Measurements from ENCODE around the gene REXO2. TPM values are rescaled to one million over a fixed set of nuclear protein-coding genes. Genes with fewer than 3 reads are reported as not detected.

Gene REXO2
- total RNA-seq, 1 donor from 2014 or later = 24.5 TPM

- Mint-ChIP-seq H3K27ac (ENCODE audit: unreplicated experiment) (peak overlapping the region; percentile 41), H3K36me3 (ENCODE audit: unreplicated experiment) (no peaks in the 10 kb centered on the region), H3K27me3 (ENCODE audit: unreplicated experiment) (no peaks in the 10 kb centered on the region), H3K4me1 (ENCODE audit: low read depth, unreplicated experiment) (peaks cover 12% of the 10 kb centered on the region), H3K9me3 (ENCODE audit: unreplicated experiment) (peaks cover 2% of the 10 kb centered on the region), H3K4me3 (ENCODE audit: unreplicated experiment) (peak overlapping the region; percentile 95)
- DNase-seq = no peak
- no peak for TF ChIP-seq CTCF (IDR thresholded peaks at IDR 0.05; ENCODE audit: partially characterized antibody, unreplicated experiment)
Measured at GRCh38 chr11:114440121-114440860, 1.0 kb downstream of the REXO2 start.

GRCh38 chr11:114440971-114441763, 1.9 kb downstream of the REXO2 start:
- H3K27me3 Mint-ChIP-seq (ENCODE audit: unreplicated experiment) = no peaks in the 10 kb centered on the region
- TF ChIP-seq CTCF (IDR thresholded peaks at IDR 0.05; ENCODE audit: partially characterized antibody, unreplicated experiment) = no peak
- no peak for DNase-seq
- no peak overlapping the region for H3K27ac Mint-ChIP-seq (ENCODE audit: unreplicated experiment)
- H3K36me3 Mint-ChIP-seq (ENCODE audit: unreplicated experiment) = no peaks in the 10 kb centered on the region
- H3K9me3 Mint-ChIP-seq (ENCODE audit: unreplicated experiment) = peaks cover 2% of the 10 kb centered on the region
- peaks cover 12% of the 10 kb centered on the region for H3K4me1 Mint-ChIP-seq (ENCODE audit: low read depth, unreplicated experiment)
- no peak overlapping the region for H3K4me3 Mint-ChIP-seq (ENCODE audit: unreplicated experiment)

GRCh38 chr11:114441921-114442320, 2.7 kb downstream of the REXO2 start:
- peaks cover 2% of the 10 kb centered on the region for H3K9me3 Mint-ChIP-seq (ENCODE audit: unreplicated experiment)
- H3K27me3 Mint-ChIP-seq (ENCODE audit: unreplicated experiment) = no peaks in the 10 kb centered on the region
- no peaks in the 10 kb centered on the region for H3K36me3 Mint-ChIP-seq (ENCODE audit: unreplicated experiment)
- H3K27ac Mint-ChIP-seq (ENCODE audit: unreplicated experiment) = no peak overlapping the region
- H3K4me3 Mint-ChIP-seq (ENCODE audit: unreplicated experiment) = no peak overlapping the region
- DNase-seq = no peak
- H3K4me1 Mint-ChIP-seq (ENCODE audit: low read depth, unreplicated experiment) = peaks cover 12% of the 10 kb centered on the region
- TF ChIP-seq CTCF (IDR thresholded peaks at IDR 0.05; ENCODE audit: partially characterized antibody, unreplicated experiment) = no peak

GRCh38 chr11:114442536-114442935, 3.3 kb downstream of the REXO2 start:
- H3K4me3 Mint-ChIP-seq (ENCODE audit: unreplicated experiment) = no peak overlapping the region
- no peaks in the 10 kb centered on the region for H3K36me3 Mint-ChIP-seq (ENCODE audit: unreplicated experiment)
- DNase-seq = no peak
- H3K27me3 Mint-ChIP-seq (ENCODE audit: unreplicated experiment) = no peaks in the 10 kb centered on the region
- H3K9me3 Mint-ChIP-seq (ENCODE audit: unreplicated experiment) = peaks cover 2% of the 10 kb centered on the region
- no peak overlapping the region for H3K27ac Mint-ChIP-seq (ENCODE audit: unreplicated experiment)
- no peak for TF ChIP-seq CTCF (IDR thresholded peaks at IDR 0.05; ENCODE audit: partially characterized antibody, unreplicated experiment)
- peaks cover 12% of the 10 kb centered on the region for H3K4me1 Mint-ChIP-seq (ENCODE audit: low read depth, unreplicated experiment)

GRCh38 chr11:114447444-114447843, 8.2 kb downstream of the REXO2 start:
- no peaks in the 10 kb centered on the region for H3K36me3 Mint-ChIP-seq (ENCODE audit: unreplicated experiment)
- DNase-seq = no peak
- no peak overlapping the region for H3K27ac Mint-ChIP-seq (ENCODE audit: unreplicated experiment)
- no peak overlapping the region for H3K4me3 Mint-ChIP-seq (ENCODE audit: unreplicated experiment)
- no peaks in the 10 kb centered on the region for H3K9me3 Mint-ChIP-seq (ENCODE audit: unreplicated experiment)
- no peaks in the 10 kb centered on the region for H3K27me3 Mint-ChIP-seq (ENCODE audit: unreplicated experiment)
- no peak for TF ChIP-seq CTCF (IDR thresholded peaks at IDR 0.05; ENCODE audit: partially characterized antibody, unreplicated experiment)
- H3K4me1 Mint-ChIP-seq (ENCODE audit: low read depth, unreplicated experiment) = no peaks in the 10 kb centered on the region

Data from glutamatergic neuron (in vitro differentiated cells).